ENCODE data around the gene SDK1. TPM values are rescaled to one million over a fixed set of nuclear protein-coding genes. Genes with fewer than 3 reads are reported as not detected.

The SDK1 gene
- polyA plus RNA-seq (ENCODE audit: insufficient read length) = 3.4 TPM

GRCh38 chr7:3300651-3301448 lies at the start of gene SDK1:
SDK1 (plus strand) TSS chr7:3301252; CDS start chr7:3301587, 335 bp downstream.
- DNase-seq (ENCODE audit: low read depth) = peak; percentile 73

GRCh38 chr7:3254718-3255117 lies 46.3 kb upstream of the SDK1 start:
- DNase-seq (ENCODE audit: low read depth) = no peak

GRCh38 chr7:3259711-3260400 lies 41.2 kb upstream of the SDK1 start:
- DNase-seq (ENCODE audit: low read depth) = no peak

- DNase-seq (ENCODE audit: low read depth) = peak; percentile 48
These were observed 40.7 kb upstream of the SDK1 start for GRCh38 chr7:3260401-3260715.

- DNase-seq (ENCODE audit: low read depth) = no peak
These were observed 36.2 kb upstream of the SDK1 start for GRCh38 chr7:3264693-3265339.

GRCh38 chr7:3265388-3265787 lies 35.7 kb upstream of the SDK1 start:
- no peak for DNase-seq (ENCODE audit: low read depth)

- DNase-seq (ENCODE audit: low read depth) = no peak
These were observed 34.8 kb upstream of the SDK1 start for GRCh38 chr7:3266240-3266639.

GRCh38 chr7:3267966-3268690 lies 32.9 kb upstream of the SDK1 start:
- peak; percentile 39 for DNase-seq (ENCODE audit: low read depth)

GRCh38 chr7:3270362-3270761 lies 30.7 kb upstream of the SDK1 start:
- DNase-seq (ENCODE audit: low read depth) = no peak

- no peak for DNase-seq (ENCODE audit: low read depth)
These were observed 29.8 kb upstream of the SDK1 start for GRCh38 chr7:3271298-3271697.

GRCh38 chr7:3272691-3273141 lies 28.3 kb upstream of the SDK1 start:
- no peak for DNase-seq (ENCODE audit: low read depth)

GRCh38 chr7:3274131-3274530 lies 26.9 kb upstream of the SDK1 start:
- DNase-seq (ENCODE audit: low read depth) = no peak

- no peak for DNase-seq (ENCODE audit: low read depth)
These were observed 23.2 kb upstream of the SDK1 start for GRCh38 chr7:3277604-3278572.

- no peak for DNase-seq (ENCODE audit: low read depth)
These were observed 21.8 kb upstream of the SDK1 start for GRCh38 chr7:3279147-3279818.

GRCh38 chr7:3280445-3280844 lies 20.6 kb upstream of the SDK1 start:
- no peak for DNase-seq (ENCODE audit: low read depth)

GRCh38 chr7:3280946-3281656 lies 20.0 kb upstream of the SDK1 start:
- no peak for DNase-seq (ENCODE audit: low read depth)

- DNase-seq (ENCODE audit: low read depth) = no peak
These were observed 18.6 kb upstream of the SDK1 start for GRCh38 chr7:3282457-3282856.

GRCh38 chr7:3283130-3283704 lies 17.8 kb upstream of the SDK1 start:
- DNase-seq (ENCODE audit: low read depth) = no peak

- no peak for DNase-seq (ENCODE audit: low read depth)
These were observed 15.4 kb upstream of the SDK1 start for GRCh38 chr7:3285652-3286051.

Measured in forelimb muscle (tissue), 1 donor.